Rectal smooth muscle tissue (tissue), 1 donor: ENCODE data around the gene NEURL1.

Experiments used
- H3K27ac ChIP-seq: one replicate; pipeline ENCODE4 v1.7.0; 2013; ENCODE audit warnings: low read depth, low read length, inconsistent platforms
- H3K27me3 ChIP-seq: one replicate; pipeline ENCODE4 v1.7.0; 2013; ENCODE audit warnings: low read length; ENCODE audit not compliant: control insufficient read depth, insufficient read depth
- H3K36me3 ChIP-seq: one replicate; pipeline ENCODE4 v1.7.0; 2013; ENCODE audit warnings: low read length; ENCODE audit not compliant: control insufficient read depth, insufficient read depth
- H3K4me1 ChIP-seq: one replicate; pipeline ENCODE4 v1.7.0; 2013; ENCODE audit warnings: low read length; ENCODE audit not compliant: control insufficient read depth, insufficient read depth
- H3K4me3 ChIP-seq: one replicate; pipeline ENCODE4 v1.7.0; 2013; ENCODE audit warnings: low read length
- H3K9ac ChIP-seq: one replicate; pipeline ENCODE4 v1.7.0; 2013; ENCODE audit warnings: low read length

The NEURL1 gene

DNA sequence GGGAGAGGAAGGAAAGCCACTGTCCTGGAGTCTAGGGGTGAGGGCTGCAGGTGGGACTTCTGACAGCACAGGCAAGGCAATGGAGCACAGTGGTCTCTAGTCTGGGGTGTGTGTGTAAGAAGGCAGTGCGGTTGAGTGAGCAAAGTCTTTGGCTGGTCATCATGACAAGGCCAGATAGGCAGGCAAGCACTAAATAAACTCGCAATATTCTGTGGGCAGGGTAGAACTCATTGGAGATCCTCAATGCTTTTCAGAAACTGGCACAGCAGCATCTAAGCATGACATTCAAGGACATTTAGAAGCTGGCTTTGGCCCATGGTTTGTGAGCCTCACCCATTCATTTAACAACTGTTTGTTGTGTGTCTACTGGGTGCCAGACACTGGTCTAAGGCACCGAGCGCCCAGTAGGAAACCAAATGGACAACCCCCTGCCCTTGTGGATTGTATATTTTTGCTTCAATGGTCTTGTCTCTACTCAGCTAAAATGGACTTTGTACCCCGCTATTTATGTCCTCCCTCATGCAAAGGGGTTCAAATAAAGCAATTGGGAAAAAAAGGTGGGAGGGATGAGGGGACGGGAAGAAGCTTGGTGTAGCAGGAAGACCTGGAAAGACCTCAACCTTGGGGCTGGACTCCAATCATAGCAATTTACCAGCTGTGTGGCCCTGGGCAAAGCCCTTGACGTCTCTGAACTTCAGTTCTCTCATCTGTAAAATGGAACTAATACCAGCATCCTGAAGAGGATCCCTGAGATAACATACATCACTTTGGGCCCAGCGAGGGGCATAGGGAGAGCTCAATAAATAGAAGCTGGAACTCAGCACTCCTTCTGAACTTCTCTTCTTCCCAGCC, 116.0 kb downstream of the NEURL1 start:
- no peaks in the 10 kb centered on the region for H3K27me3 ChIP-seq
- H3K27ac ChIP-seq = no peak overlapping the region
- no peak overlapping the region for H3K4me3 ChIP-seq
- H3K4me1 ChIP-seq = no peaks in the 10 kb centered on the region
- H3K36me3 ChIP-seq = peaks cover 42% of the 10 kb centered on the region
- H3K9ac ChIP-seq = no peak overlapping the region

DNA sequence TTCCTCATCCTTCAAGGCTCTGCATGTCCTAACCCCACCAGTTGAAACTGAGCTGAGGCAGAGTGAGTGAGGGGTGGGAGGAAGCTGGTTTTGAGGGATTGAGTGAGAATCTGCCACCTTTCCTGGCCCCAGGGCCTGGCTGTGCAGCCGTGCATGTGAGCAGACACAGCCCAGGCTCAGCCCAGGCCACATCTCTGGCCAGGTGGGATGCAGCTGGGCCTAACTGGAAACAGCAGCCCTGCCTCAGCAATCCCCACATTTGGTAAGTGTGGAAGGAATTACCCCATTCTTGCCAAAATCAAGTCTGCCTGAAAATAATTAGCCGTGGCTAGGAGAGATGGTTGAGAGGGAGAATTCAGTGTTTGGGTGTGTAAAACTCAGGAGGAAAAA, 116.6 kb downstream of the NEURL1 start:
- no peaks in the 10 kb centered on the region for H3K4me1 ChIP-seq
- peaks cover 40% of the 10 kb centered on the region for H3K36me3 ChIP-seq

DNA sequence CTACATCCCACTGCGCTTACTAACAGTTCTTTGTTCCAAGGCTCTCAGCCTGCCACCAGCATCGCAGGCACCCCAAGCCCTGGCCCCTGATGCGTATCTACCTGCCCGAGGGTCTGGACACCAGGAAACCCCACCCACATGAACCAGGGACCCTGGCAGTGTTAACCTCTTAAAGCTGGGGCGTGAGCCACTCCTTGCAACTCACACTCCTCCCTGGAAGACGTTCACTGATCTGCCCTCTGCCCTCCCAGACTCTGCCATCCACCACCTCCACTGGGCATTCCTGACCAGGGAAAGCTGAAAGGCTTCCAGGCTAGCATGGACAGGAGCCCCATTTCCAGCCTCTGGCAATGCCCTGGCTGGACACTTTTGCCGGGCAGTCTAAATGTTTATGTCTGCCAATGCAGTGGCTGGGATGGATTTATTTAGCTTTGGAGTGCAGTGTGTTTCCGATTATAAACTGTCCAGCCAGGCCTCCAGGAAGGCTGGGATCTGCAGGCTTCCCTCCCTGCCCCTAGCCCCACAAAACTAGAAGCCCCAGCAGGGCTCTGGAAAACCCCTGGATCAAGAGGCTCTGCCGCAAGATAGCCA, 117.5 kb downstream of the NEURL1 start:
- H3K36me3 ChIP-seq = peaks cover 41% of the 10 kb centered on the region
- no peak overlapping the region for H3K9ac ChIP-seq
- no peaks in the 10 kb centered on the region for H3K4me1 ChIP-seq
- H3K27ac ChIP-seq = no peak overlapping the region
- no peaks in the 10 kb centered on the region for H3K27me3 ChIP-seq
- no peak overlapping the region for H3K4me3 ChIP-seq

More for the DNA sequence above, 116.6 kb downstream of the NEURL1 start:
- H3K27me3 ChIP-seq = no peaks in the 10 kb centered on the region
- H3K27ac ChIP-seq = no peak overlapping the region
- H3K4me3 ChIP-seq = no peak overlapping the region
- no peak overlapping the region for H3K9ac ChIP-seq

DNA sequence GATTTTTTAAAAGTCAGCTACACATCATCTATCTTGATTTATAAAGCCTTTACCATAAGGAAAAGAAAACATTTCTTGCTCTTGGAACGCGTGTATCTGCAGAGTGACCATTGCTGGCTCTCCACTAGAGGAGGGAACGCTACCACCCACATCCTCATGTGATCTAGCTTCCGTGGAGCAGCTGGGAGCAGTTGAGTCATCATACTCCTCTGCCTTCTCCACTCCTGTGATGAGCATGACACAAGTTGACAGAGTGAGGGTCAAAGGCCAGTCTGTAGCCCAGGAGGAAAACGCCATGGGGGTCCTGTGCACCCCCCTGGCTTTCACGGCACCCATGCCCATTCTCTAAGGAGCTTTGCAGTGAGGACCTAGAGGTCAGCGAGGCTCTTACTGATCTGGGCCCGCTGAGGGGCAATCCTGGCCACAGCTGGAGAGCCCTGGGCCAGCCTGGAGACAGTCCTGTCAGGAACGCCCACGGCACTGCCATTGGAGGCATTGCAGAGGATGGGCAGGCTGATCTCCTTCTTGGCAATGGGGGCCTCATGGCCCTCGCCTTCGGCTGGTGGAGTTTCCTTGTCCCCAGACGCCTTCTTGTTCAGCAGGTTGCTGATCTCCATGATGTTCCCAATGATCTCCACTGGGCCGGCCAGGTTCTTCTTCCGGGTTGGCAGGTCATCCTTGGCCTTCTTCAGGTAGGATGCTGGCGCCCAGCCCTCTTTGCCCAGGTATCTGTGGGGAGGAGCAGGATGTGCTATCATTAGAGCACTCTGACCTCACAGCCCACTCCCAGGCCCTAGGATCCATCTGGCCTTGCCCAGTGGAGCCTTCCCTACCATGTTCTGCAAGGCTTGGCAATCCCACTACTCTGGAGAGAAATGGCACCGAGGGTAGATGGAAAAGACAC, 119.2 kb downstream of the NEURL1 start:
- no peaks in the 10 kb centered on the region for H3K4me1 ChIP-seq
- peaks cover 45% of the 10 kb centered on the region for H3K36me3 ChIP-seq

DNA sequence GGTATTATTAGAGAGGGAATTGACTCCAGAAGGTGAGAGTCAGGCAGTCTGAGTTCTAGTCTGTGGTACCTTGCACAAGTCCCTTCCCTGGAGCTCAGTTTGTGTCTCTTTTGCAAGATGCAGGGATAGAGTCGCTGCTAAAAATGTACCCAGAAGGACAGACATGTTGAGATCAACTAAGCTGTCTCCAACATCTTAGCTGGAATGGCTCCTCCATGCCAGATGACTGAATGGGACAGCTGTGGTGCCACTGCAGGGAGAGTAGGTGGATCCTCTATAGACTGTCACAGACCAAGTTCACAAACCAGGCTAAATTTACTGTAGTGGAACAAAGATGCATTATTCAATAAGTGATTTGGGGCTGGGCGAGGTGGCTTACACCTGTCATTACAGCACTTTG, 120.1 kb downstream of the NEURL1 start:
- H3K27me3 ChIP-seq = no peaks in the 10 kb centered on the region
- no peak overlapping the region for H3K4me3 ChIP-seq
- H3K4me1 ChIP-seq = peaks cover 5% of the 10 kb centered on the region
- no peak overlapping the region for H3K27ac ChIP-seq
- H3K36me3 ChIP-seq = peaks cover 45% of the 10 kb centered on the region
- no peak overlapping the region for H3K9ac ChIP-seq

More for the DNA sequence above, 119.2 kb downstream of the NEURL1 start:
- H3K27me3 ChIP-seq = no peaks in the 10 kb centered on the region
- H3K4me3 ChIP-seq = no peak overlapping the region
- no peak overlapping the region for H3K9ac ChIP-seq
- no peak overlapping the region for H3K27ac ChIP-seq

DNA sequence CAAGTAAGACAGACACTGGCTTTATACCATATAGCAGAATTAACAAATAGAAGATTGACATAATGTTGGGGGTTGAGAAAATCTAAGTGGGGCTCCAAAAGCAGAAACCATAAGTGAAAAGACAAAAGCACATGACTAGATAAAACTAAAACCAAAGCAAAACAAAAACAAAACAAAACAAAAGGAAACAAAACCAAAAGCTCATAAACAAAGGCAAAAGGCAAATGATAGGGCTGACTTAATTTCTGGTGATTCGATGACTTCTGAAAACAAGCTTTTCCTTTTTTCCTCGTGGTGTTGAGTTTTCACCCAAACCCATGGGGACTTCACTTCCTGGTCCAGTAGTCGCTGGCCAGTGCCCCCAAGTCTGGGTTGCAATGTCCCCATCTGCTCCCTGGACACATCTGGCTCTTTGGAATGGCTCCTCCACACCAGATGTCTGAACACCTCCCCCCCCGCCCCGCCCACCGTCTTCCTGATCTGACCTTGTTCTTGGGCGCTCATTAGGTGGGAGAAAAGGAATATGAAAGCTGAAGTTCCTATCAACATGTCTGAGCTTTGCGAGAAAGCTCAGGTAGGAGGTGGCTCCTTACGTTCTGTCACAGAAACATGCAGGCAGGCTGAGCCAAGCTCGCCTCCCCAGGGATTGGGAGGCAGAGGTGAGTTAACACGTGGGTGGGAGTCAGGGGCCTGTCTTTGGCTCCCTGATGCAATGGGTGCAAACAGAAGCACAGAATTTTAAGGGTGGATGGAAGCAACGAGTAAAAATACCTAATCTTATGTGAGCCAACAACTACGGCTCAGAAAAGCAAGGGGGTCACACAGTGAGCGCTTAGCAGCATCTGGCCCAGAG, 121.0 kb downstream of the NEURL1 start:
- H3K27me3 ChIP-seq = no peaks in the 10 kb centered on the region
- H3K9ac ChIP-seq = no peak overlapping the region
- H3K27ac ChIP-seq = no peak overlapping the region
- H3K4me3 ChIP-seq = no peak overlapping the region
- H3K4me1 ChIP-seq = peaks cover 12% of the 10 kb centered on the region
- H3K36me3 ChIP-seq = peaks cover 40% of the 10 kb centered on the region

DNA sequence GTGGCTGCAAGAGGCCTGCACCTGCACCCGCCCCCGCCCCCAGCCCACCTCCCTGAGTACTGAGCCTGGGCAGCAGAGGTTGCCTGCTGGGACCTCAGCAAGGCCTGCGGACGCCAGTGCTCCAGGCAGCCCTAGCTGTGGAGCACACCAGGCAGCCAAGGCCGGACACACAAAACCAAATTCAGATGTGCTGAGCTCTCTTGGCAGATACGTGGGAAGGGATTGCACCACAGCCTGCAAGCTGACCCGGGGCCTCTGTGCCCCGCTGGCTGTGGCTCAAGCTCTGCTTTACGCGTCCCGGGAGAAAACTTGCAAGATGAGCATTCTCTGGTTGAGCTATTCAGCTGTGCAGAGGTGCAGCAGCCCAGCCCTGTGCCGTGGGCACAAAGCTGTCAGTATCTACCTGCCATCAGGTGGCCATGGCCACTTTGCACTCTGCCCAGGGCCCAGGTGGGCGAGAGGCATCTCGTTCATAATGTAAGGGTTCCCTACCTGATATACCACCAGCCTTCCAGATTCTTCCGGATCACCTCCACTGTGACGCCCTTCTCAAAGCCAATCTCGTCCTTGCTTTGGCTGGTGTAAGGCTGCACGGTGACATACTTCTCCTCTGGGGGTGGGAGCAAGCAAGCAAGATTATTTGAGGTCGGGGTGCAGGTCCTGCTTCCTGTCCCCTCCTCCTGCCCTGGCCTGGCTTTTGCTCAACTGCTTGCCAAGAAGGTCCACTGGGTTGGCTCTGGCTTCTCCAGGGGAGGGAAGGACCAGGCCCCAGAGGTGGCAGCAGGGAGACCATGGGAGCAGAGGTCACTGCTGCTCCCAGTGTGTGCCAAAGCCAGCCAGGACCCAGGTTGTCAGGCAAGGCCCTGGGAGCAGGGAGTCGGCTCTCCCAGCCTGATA, 123.4 kb downstream of the NEURL1 start:
- peaks cover 33% of the 10 kb centered on the region for H3K36me3 ChIP-seq
- H3K4me1 ChIP-seq = peaks cover 20% of the 10 kb centered on the region
- H3K27ac ChIP-seq = no peak overlapping the region
- H3K9ac ChIP-seq = no peak overlapping the region
- no peaks in the 10 kb centered on the region for H3K27me3 ChIP-seq
- H3K4me3 ChIP-seq = no peak overlapping the region

DNA sequence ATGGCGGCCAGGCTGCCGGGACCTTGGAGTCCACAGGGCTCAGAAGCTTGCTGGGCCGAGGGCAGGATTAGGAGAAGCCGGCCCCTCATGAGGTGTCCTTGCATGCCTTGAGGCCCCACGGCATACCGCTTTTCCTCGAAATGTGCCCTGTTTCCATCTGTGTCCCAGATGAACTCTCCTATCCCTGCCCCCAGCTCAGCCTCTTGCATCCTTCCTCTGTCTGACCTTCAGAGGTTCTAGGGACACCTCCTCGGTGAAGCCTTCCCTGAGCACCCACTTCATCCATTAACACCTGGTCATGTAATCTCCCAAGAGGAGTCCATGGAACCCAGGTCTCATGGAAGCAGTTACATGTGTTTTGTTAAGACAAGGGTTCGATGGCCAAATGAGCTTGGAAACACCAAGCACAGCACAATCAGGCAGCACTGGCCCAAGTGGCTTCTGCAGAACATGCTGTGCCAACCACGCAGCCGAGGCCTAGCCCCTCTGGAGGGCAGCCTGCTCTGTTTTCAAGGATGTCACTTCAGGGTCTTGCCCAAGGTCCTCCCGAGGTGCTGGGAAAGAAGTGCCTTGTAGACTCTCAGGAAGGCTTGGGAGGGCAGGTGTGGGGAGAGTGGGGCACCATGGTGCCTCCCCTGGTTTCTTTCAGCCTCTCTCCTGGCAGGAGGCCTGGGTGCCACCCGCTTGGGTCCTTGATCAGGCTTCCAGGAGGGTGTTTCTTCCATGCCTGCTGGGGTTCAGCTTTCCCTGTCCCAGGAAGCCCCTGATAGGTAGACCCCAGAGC, 124.3 kb downstream of the NEURL1 start:
- Histone ChIP-seq H3K27ac (no peak overlapping the region), H3K4me3 (no peak overlapping the region), H3K4me1 (peaks cover 20% of the 10 kb centered on the region), H3K27me3 (no peaks in the 10 kb centered on the region), H3K36me3 (peaks cover 28% of the 10 kb centered on the region), H3K9ac (no peak overlapping the region)

DNA sequence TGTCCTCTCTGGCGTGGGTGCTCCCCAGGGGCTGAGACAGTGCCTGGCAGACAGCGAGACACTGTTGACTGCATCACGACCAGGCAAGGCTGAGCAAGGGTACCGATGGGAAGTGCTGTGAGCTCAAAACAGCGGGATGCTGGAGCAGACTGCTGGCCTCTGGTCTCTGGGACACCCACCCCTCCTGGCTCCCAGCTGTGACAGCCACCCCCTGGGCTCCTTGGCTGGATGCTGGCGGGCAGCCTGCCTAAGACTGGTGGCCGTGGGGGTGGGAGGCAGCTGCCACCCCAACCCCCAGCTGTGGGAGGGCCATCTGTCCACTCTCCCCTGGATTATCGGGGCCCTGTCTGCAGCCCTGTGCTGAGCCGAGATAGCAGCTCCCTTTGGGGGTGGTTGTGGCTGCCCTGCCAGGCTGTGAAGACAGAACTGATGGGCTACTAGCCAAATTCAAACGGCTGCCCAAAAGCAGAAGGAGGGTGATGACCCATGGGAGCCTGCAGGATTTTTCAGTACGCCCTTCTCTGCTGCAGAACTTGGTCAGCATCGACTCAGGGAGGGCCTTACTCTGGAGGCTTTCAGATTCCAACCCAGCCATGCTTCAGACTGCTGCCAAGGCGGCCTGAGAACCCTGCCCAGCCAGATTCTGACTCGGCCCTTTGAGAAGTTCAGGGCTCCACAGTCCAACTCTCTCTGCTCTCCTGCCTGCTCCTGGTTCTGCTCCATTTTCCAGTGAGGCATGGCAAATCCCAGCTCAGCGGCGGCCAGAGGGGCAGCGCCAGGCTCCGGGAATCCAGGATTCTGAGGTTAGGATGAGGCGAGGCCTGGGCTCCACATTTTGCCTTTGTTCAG, 125.3 kb downstream of the NEURL1 start:
- H3K9ac ChIP-seq = no peak overlapping the region
- no peak overlapping the region for H3K4me3 ChIP-seq
- peaks cover 23% of the 10 kb centered on the region for H3K36me3 ChIP-seq
- H3K4me1 ChIP-seq = peaks cover 20% of the 10 kb centered on the region
- no peaks in the 10 kb centered on the region for H3K27me3 ChIP-seq
- peak overlapping the region; percentile 40 for H3K27ac ChIP-seq
